Hematopoietic multipotent progenitor cell treated with erythropoietin and hydrocortisone succinate and interleukin-3 and kit ligand, for 17 days (in vitro differentiated cells): ENCODE data around the gene STAC.
"Not testable (repeated sequence)": the region's sequence is repeated elsewhere in the genome, so short reads cannot be mapped to it uniquely, and the experiment has no call there.

Experiments
- DNase-seq: peaks from one replicate; pipeline ENCODE4 v3.0.0-alpha.2; 2015; ENCODE audit warnings: low spot score

Gene STAC

DNA sequence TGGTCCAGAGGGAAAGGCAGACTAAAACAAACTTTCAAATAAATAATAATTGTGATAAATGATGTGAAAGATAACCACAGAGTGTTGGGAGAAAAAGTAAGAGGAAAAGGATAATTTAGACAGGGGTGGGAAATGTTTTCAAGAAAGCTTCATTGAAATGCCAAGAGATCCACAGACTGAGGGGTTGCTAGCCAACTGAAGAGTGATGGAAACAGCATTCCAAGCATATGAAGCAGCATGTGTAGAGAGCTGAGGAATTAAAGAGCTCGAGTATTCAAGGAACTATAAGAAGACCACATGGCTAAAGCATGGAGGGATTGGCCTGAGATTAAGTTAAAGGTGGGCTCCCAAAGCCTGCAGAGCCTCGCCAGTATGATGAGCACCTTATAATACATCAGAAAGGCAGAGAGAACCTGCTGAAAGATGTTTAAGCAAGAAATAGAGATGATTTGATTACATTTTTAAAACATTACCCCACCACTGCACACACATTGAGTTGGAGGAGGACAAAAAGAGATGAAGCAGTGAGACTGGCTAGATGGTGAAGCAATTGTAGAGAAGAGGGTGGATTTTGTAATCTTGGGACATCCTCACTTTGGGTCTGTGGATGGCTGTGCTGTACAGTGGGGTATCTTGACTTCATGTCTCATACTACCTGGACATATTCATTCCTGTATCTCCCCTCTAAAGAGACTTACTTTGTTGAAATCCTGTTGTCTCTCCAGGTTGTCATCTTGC is 100.8 kb downstream of the STAC start:
- no peak for DNase-seq

GRCh38 chr3:36482256-36482655 is 102.0 kb downstream of the STAC start:
- DNase-seq: no peak

DNA sequence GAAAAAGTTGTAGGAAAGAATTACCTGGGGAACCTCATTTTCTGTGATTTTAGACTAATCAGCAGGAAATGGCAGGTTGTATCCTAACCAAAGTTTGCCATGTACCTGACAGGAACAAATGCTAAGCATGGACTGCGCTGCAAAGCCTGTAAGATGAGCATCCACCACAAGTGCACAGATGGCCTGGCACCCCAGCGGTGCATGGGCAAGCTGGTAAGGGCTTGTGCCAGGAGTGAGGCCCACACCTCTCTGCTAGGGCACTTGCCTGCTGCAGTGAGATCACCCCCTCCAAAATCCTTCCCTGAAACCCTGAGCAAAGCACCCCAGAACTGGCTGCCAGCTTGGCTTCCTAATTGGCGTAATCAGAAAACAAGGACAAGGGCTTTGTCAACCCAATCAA is 102.6 kb downstream of the STAC start:
- DNase-seq: no peak

DNA sequence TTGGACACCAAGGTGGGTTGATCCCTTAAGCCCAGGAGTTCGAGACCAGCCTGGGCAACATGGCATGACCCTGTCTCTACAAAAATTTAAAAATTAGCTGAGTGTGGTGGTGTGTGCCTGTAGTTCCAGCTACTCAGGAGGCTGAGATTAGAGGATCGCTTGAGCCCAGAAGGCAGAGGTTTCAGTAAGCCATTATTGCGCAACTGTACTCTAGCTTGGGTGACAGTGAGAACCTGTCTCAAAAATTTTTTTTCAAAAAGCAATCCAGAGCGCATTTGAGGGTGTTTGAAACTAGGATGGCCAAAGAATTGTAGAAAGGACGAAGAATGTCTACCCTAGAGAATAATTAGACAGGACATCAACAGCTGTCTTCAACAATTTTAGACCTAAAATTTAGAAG is 103.4 kb downstream of the STAC start:
- DNase-seq: no peak

DNA sequence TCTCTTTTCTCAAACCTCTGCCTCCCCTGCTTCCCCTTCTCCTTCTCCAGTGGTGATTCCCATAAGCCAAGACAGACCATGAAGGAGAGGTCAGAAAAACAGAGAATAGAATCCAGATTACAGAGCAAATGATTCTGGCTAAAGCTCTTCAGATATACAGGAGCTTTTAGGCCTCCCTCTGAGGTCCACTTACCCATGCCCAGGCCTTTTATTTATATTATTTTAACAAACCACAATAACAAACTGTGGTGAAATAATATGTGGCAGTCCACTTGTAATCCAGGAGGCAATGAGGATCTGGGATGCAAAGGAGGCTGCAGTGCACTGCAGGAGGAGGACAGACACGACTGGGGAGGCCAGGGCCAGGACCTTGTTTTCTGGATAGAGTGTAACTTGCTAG is 104.1 kb downstream of the STAC start:
- DNase-seq: no peak

GRCh38 chr3:36486009-36486795 is 105.9 kb downstream of the STAC start:
- no peak for DNase-seq

- no peak for DNase-seq
These were observed 107.3 kb downstream of the STAC start for GRCh38 chr3:36487616-36488015.

- DNase-seq: no peak
These were observed 107.9 kb downstream of the STAC start for GRCh38 chr3:36488077-36488789.

- DNase-seq: no peak
These were observed 108.8 kb downstream of the STAC start for GRCh38 chr3:36489101-36489500.

GRCh38 chr3:36489679-36490425 is 109.5 kb downstream of the STAC start:
- no peak for DNase-seq

DNA sequence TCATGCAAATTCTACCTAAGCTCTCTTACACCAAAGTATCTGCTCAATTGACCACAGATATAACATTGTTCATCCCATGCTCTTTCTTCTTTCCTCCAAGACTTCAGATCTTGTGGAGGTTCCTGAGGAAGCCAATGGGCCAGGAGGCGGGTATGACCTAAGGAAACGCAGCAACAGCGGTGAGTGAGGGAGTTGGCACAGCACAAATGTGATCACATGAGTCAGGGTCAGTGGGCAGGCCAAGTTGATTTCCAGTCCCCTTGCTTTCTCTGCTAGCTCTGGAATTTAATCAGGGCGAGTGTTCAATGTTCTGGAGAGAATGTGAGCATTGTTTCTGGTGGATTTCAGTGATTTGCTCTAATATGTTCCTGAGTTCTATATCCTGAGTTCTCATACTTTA is 112.7 kb downstream of the STAC start:
- no peak for DNase-seq

GRCh38 chr3:36494461-36495109 is 114.3 kb downstream of the STAC start:
- no peak for DNase-seq

DNA sequence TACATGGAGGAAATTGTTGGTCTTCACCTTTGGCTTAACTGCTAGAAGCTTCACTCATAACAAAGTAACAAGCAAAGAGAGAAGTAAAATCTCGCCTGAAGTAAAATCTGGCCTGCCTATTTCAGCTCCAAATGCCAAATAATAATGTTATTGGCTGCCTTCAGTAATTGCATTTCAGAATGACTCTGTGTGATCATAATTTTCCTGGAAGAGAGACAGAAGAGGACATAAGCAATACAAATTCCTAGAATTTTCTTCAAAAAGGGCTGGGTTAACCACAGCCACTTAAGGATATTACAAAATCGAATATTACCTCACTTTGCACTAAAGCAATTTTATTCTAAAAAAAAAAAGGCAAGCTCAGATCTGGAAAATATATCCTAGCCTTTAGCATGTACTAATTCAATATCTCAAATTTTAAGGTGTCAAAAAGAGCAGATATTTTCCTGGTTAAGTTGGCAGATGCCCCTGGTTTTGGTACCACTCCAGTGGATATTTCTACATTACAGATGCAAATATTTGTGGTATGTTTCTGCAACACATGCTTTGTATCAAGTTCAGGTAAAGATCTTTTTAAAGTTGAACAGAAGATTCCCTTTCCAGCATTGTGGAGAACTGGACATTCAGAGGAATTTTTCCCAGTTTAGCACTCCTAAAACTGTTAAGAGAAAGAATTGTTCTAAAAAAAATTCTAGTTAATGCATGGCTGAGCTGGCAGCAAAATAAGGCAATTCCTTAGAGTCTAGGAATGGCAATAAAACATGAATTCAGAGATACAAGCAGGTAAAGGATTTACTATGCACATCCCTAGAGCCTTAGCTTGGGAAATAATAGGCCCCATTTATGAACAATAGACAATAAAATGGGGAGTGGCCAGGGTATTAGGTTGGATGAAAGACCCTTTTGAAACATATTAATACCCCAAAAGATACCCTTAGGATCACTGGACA is 116.7 kb downstream of the STAC start:
- DNase-seq: no peak

DNA sequence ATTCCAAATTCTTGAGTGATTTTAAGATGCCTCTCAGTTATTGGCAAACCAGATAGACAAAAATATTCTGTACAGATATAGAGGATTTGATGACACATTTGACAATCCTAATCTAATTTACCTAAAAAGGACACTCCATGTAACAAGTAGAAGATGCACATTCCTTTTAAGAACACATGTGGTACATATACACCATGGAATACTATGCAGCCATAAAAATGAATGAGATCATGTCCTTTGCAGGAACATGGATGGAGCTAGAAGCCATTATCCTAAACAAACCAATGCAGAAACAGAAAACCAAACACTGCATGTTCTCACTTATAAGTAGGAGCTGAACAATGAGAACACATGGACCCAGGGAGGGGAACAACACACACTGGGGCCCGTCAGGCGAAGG is 119.7 kb downstream of the STAC start:
- not testable (repeated sequence) for DNase-seq

- DNase-seq: no peak
These were observed 121.3 kb downstream of the STAC start for GRCh38 chr3:36501616-36502015.

DNA sequence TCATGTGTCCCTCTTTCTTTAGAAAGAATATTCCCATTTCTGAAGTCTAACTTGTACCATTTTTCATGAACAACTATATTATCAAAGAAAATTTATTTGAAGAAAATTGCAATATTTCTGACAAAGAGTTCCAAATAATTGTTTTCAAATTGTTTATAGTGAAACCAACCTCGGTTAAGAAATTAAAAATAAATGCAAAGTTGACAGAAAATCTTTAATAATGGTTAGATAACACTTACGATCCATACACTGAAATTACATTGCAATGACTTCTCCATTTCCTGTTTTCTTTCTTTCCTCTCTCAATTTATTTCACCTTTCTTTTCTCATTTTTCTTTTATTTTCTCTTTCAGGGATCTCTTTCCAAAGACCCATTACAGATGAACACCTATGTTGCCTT is 125.1 kb downstream of the STAC start:
- no peak for DNase-seq

- DNase-seq: no peak
These were observed 131.6 kb downstream of the STAC start for GRCh38 chr3:36511791-36512486.

DNA sequence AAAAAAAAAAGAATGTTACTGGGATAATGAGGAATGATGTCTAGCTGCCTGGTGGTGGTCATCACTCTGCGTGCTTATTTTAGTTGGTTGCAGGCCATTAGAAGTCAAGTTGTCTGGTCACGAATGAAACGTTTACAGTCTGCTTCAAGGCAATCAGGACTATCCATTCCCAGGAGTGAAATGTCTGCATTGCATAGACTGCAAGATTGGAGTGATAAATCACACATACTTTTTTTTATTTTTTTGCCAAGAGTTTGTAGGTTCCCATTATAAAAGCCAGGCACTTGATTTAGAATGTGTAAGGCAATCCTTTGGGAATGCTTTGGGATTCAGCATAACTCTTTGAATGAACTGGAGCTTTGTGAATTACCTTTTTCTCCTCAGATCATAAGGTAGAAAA is 132.3 kb downstream of the STAC start:
- DNase-seq: no peak

- no peak for DNase-seq
These were observed 133.9 kb downstream of the STAC start for GRCh38 chr3:36514171-36514570.

DNA sequence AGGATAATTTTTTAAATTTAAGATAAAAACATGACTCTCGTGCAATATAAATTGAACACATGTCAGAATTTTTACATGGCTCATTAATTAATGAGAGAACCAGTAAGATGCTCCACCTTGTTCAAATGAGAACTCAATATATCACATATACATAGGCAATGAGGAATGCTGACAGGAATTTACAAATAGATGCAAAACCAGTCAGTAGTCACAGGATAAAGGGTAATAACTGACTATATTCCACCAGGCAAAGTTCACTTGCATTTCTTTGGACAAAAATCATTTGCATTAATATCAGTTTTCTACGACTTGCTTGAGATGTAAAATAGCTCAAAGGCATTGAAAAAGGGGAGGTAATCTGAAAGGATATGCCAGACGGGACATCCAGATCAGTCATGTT is 139.4 kb downstream of the STAC start:
- no peak for DNase-seq
